GM21717 (cell line): ENCODE results near the gene CRPPA.

Experiments used
- ATAC-seq: cut with Tn5 transposase; IDR thresholded peaks from one replicate; pipeline ENCODE4 v1.9.1; 2021; ENCODE audit warnings: mild to moderate bottlenecking, moderate library complexity; ENCODE audit not compliant: unreplicated experiment

CRPPA gene

DNA sequence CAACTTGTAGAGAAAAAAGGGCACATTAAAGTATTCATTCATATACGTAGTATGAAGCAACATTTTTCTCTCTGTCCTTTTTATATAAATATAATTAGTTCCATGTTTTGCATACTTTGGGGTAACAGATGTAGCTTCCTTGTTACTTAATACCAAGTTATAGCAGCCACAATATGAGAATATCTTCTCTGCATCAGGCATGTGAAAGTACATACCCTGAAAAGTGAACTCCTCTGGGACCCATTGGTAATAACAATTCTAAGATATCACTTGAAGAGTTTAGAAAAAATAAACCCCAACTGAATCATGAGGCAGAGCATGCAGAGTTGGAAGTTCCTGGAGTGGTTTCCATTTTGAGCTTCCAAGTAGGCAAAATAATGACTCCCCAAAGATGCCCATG is 2.4 kb upstream of the CRPPA start:
- ATAC-seq = no peak

DNA sequence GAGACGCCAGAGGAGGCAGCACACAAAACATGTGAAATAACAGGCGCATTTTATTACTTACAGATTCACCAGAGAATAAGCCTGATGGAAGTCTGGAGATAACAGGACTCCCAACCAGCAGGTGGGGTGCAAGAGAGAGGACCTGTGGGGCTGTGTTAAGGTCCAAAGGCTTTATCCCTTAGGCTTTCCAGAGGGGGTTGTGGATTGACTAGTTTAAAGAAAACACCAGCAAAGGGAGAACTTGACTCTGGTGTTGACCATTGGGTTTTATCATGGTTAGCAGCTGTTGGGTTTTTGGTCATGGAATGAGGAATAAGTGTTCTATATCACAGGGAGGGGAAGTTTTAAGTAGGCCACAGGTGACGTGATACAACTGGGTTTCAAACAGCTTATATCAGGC is 1.6 kb upstream of the CRPPA start:
- ATAC-seq = no peak

DNA sequence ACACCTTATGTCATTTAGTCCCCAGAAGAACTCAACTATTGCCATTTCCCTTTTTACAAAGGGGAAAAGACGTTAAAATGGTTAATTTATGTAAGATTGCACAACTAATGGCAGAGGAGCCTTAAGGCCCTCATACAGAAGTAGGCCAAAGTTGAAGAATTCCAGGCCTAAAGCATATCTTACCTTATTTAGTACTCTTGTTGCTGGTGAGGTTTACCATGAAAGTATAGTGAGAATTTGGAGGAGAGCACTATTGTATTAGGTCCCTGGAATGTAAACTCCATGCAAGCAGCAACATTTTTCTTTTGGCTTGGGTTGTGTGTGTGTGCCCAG is 731 bp upstream of the CRPPA start:
- ATAC-seq = no peak

DNA sequence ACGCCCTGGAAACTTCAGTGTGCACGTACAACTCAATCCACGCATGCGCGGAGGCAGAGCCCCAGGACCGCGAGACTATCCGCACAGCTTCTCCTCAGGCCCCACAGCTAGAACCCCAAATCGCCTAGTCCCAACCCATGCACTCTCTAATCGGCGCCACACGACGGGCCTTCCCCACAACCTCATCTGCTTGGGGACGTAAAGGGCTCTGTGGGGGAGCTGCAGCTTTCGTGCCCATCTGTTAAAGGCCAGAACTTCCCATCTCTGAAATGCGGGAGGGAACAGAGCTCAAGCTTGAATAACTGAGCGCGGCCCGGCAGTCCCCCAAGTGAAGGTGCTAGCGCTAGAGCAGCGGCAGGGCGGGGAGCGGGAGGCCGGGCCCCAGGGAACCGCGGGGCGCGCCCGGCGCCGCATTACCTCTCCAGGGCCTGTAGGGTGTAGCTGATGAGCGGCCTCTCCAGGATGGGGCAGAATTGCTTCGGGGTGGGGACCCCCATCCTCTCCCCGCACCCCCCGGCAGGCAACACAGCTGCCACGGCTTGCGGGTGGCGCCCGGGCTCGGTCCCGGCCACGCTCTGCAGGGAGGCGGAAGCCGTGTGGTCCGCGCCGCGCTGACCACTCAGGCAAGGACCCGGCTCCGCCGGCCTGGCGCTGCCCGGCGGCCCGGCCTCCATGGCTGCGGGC is 547 bp downstream of the CRPPA start:
- ATAC-seq = peak; percentile 74

DNA sequence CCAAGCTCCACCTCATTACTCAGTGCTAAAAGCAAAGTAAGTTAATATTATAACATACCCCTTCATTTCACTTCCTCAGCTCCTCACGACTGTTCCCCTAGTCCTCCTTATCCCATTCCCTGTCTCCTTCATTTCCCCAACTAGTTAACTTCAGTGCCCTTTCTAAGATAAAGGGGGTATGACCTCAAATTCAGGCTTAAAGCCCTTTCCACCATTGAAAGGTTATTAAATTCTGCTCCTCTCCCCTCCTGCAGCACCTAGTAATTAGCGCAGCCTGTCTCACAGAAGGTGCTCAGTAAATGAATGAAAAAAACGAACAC is 1.0 kb downstream of the CRPPA start:
- ATAC-seq = no peak

DNA sequence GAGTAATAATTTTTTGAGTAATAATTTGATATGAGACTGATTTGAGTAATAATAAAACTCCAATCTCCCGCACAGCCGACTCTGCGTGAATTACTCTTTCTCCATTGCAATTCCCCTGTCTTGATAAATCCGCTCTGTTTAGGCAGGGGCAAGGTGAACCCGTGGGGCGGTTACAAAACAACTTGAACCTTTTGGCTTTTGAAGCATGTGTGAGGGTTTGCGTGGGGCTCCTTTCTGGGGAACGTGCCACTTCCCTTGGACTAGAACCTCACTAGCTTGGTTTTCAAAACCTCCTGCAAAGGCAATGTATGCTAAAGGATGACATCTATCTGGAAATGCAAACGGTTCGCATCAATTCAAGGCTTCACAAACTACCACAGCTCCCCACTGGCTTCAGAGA is 1.5 kb downstream of the CRPPA start:
- ATAC-seq = no peak

DNA sequence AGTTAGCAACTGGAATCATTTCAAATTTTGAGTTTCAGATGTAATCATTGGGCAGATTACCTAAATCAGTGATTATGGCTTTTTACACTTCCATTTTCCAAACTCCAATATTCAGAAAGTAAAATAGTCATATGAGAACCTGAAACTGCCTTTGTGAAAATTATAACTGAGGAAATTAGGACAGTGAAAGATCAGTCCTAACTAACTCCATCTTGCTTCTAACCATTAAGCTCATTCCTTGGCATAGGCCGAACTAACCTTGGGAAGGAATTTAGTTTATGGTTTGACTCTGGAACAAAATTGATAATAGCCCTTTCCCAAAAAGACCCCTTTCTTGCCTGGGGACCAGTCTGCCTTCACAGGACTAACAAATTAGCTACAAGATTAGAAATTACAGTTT is 2.2 kb downstream of the CRPPA start:
- ATAC-seq = no peak

DNA sequence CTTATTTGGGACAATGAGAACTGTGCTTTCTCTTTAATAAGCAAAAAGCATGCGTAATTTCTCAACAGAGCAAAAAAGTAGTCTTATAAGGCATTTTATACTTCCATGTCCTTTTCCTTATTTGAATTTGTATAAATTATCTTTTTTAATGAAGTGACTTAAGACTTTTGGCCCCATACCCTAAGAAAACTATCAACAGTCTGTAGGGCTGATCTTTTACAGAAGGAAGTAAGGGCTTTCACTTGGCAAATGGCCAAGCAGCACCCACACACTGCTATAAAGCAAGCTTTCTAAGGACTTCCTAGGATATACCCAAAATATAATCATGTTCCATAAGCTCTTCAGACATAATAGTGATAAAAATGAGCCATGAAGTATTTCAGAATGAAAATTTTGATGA is 3.4 kb downstream of the CRPPA start:
- ATAC-seq = no peak

DNA sequence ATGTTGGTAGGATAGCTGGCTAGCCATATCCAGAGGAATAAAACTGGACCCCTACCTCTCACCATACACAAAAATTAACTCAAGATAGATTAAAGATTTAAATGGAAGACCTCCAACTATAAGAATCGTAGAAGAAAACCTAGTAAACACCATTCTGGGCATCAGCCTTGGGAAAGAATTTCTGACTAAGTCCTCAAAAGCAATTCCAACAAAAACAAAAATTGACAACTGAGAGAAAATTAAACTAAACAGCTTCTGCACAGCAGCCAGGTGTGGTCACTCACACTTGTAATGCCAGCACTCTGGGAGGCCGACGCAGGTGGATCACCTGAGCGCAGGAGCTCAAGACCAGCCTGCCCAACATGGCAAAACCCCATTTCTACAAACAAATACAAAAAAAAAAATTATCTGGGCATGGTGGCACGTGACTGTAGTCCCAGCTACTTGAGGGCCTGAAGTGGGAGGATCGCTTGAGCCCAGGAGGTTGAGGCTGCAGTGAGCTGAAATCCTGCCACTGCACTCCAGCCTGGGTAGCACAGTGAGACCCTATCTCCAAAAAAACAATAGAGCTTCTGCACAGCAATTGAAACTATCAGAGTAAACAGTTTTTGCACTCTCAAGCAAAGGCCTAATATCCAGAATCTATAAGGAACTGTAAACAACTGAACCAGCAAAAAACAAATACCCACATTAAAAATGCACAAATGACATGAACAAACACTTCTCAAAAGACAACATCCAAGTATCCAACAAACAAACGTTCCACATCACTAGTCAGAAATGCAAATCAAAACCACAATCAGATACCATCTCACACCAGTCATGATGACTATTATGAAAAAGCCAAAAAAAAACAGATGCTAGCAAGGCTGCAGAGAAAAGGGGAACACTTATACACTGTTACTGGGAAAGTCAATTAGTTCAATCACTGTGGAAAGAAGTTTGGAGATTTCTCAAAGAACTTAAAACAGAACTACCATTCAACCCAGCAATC is 4.8 kb downstream of the CRPPA start:
- no peak for ATAC-seq

DNA sequence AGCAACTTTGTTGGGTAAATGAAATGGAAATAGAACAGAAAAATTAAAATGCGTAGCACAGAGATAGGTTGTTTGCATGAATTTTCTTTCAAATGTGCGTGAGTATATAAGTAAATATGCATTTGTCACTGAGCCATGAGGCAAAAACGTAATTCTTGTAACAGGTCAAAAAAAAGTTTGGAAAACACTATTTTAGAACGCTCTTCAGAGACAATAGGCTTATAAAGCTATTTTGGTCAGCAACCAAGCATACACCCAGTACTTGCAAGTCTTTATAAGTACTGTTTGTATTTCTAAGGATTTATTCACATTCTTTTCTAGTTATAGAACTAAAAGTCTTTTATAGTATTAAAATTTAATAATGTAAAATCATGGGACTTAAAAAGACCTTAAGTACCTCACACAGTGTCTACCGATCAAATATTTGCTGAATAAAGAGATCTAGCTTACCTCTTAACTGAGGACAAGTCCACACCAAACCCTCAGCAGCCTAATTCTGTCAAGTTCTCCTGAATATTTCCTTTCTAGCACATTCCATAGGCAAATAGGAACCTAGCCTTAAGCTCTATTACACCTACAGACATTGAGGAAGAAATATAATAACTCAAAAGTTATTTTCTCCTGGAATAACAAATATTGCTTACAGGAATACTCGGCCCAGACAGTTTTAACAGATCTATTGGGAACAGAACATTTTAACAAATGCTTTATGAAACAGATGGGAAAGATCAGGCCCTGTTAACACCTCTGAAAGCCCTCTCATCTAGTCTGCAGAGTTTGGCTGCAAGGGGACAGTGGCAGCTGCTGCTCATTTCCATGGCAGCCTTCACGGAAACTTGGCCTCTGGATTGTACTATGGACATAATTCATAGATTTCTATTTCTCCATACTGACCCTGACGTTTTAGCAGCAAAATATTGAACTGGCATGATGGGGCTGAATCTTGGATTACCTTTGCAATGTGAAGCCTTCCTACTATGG is 8.8 kb downstream of the CRPPA start:
- no peak for ATAC-seq

DNA sequence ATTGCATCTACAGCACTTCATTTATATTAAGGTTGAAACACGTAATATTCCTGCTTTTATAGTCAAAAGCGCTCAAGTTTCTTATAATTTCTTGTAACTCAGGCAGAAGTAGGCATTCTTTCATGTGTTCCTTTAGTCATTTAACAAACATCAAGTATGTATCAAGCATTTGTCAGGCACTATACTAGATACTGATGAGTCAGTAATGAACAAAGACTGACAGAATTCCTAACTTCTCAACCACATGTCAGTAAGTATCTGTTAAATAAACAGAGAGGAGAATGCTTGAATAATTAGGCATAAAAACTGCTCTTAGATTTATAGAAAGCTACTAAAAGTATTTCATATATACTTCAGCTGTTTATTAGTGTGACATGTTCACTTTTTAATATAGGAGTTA is 9.9 kb downstream of the CRPPA start:
- ATAC-seq = no peak

DNA sequence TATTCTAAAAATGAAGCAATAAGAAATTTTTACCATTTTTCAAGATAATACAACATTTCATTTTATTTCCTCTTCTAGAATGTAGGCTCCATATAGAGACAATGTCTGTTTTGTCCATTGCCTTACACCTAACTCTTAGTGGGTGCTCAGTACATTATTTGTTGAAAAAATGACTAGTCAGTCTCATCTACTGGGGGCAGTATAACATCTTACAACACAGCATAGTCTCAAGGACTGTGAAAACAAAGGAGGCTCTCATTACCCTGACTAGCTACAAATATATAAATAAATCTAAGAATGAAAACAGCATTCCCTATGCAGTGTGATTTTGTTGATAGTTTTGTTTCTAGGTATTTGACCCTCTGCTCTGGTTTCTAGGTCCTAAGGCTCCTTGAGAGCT is 11.6 kb downstream of the CRPPA start:
- no peak for ATAC-seq

DNA sequence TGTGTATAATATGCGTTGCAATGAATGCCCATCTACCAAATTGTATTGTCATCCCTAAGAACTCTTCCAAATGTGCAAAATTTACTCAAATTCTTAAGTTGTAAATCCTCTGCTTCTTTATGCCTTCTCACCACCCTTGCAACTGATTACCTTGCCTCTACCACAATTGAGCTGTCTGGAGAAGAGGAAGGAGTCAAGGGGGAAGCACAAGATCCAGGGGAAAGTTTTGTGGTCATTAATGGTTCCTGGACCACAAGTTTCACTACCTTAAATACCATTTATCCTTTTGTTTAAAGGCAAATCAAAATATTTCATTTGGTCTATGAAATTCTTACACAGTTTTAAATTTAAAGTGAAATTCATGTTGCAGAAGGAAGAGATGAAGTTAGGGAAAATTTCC is 16.7 kb downstream of the CRPPA start:
- ATAC-seq = no peak

DNA sequence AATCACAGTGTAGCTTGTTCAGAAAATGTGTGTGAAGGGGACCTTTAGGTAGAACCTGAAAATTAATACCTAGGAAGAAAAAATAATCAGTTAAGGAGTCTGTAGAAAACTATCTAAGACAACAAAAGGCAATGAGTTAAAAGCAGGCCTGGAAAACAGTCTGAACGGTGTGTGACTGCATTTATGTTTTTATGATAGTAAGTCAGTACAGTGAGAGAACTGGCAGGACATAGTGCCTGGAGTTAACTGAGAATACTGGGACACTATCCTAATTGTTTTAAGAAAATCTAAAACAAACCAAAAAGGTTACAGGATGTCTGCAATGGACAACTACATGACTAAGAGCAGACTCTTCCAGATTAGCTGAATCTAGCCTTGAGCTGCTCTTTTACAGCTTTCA is 17.9 kb downstream of the CRPPA start:
- no peak for ATAC-seq

DNA sequence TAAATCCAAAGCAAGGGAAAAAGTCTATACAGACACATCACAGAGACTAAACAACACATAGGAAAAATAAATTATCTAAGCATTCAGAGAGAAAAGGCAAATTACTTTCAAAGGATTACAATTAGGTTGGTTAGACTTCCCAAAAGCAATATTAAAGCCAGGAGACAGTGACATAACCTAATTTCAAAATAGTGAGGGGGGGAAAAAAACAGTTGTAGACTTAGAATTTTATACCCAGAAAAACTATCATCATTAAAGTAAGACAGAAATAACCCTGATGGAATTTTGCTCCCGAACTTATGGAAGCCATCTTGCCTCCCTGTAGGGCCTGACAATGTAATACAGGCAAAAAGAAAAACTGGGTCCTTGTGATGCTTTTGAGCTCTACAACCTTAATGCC is 18.4 kb downstream of the CRPPA start:
- no peak for ATAC-seq

DNA sequence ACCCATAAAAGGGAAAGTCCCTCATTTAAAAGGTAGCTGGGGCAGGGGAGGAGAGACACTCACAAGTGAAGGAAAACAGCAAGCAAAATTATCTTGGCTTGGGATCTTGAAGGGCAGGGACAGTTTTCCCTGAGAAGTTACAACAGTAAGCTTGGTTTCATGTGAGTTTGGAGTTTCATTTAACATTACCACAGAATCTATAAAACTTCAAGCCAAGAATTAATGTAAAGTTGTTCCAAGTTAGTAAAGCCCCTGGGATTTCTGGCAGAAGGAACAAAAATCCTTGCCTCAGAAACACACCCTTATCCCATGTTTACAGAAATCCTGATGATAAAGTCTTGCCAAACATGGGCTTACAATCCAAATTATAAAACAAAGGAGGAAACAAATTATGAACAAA is 19.2 kb downstream of the CRPPA start:
- ATAC-seq = no peak

DNA sequence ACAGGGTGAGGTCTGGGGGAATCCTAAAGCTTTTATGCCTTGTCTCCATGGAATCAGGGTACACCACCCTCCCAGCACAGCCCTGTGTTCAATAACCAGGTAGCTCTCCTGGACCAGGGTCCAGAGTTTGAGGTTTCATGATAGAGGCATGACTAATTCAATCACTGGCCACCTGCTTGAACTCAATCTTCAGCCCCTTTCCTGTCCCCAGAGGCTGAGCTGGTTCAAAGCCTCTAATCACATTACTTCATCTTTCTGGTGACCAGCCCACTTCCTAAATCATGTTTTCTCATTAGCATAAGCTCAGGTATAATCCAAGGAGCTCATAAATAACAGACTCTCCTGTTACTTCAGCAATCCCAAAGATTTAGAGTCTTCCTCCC is 20.5 kb downstream of the CRPPA start:
- ATAC-seq = no peak

DNA sequence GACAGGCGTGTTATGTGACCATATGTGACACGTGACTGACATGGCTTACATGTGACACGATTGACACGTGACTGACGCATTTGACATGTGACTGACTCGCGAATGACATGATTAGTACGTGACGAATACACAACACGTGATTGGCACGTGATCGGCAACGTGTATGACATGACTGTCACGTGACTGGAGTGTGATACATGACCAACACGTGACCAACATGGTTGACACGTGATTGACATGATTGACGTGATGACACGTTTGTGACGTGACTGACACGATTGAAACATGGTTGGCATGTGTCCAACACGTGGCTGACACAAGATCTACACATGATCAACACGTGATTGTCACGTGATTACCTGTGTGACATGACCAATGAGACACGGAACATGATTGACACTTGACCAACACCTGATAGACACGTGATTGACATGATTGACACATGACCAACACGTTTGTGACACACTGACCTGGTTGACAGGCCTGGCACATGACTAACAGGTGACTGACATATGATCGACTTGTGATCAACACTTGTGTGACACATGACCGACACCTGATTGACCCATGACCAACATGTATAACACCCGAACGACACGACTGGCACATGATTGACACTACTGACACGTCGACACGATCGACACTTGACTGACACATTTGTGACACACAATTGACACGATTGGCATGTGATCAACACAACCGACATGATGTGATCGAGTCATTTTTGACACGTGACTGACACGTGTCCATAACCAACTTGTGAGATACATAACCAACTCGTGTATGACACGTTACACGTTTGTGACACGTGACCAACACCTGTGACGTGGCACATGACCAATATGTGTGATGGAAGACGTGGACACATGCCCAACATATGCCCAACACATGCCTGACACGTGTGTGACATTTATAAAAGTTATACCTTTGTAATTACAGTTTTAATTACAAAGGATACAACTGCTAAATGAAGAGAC is 21.1 kb downstream of the CRPPA start:
- ATAC-seq = no peak

DNA sequence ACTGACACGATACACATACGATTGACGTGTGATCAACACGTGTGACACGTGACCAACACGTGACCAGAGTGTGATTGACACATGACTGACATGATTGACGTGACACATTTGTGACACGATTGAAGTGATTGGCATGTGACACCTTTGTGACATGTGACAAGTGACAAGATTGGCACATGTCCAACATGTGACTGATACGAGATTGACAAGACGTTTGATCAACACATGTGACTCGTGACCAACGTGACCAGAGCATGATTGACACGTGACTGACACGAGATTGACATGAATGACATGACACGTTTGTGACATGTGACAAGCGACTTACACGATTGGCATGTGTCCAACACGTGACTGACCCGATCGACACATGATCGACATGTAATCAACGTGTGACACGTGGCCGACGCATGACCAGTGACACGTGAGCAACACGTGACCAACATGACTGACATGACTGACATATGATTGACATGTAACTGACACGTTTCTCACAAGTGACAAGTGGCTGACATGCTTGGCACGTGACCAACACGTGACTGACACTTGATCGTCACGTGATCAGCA is 22.0 kb downstream of the CRPPA start:
- no peak for ATAC-seq
